ENCODE measurements around the gene CRB3. TPM values are rescaled to one million over a fixed set of nuclear protein-coding genes. Genes with fewer than 3 reads are reported as not detected.

CRB3 gene
- total RNA-seq, 2 experiments from 2014 or later: 1.2 to 2.9 TPM

- POLR2A ChIA-PET: interaction anchor here (0.7 kb wide), 1 partner anchor 841 kb away, joined by 3 read pairs; no protein-coding TSS in a partner anchor
- H2AFZ ChIP-seq (ENCODE audit: low read length): no peak overlapping the region
- H3K4me1 ChIP-seq (ENCODE audit: insufficient read depth, low read length, poor library complexity, severe bottlenecking): peaks cover 25% of the 10 kb centered on the region
- H3K4me3 ChIP-seq (ENCODE audit: low read depth, low read length, poor library complexity, severe bottlenecking): no peak overlapping the region
- no peak for TF ChIP-seq EZH2phosphoT487 (IDR thresholded peaks at IDR 0.05; ENCODE audit: borderline replicate concordance, low read depth, low read length)
- TF ChIP-seq CTCF (conservative IDR thresholded peaks at IDR 0.05; ENCODE audit: low read length): no peak
- H4K20me1 ChIP-seq (ENCODE audit: insufficient read depth, low read length): no peaks in the 10 kb centered on the region
- no peaks in the 10 kb centered on the region for H3K9me2 ChIP-seq (ENCODE audit: insufficient read depth, low read length)
- intact Hi-C loops (cut with micrococcal nuclease; ENCODE audit: unreplicated experiment): no loop called here
- no peaks in the 10 kb centered on the region for H3K9me3 ChIP-seq (ENCODE audit: low read length)
- BruUV-seq (replicated peaks): no TSS peak
- peaks cover 6% of the 10 kb centered on the region; the same call in 1 of the 2 replicates for H3K79me2 ChIP-seq (ENCODE audit: insufficient read depth, low read depth, low read length)
- no peak overlapping the region for H3K4me2 ChIP-seq (ENCODE audit: low read length)
- peaks cover 37% of the 10 kb centered on the region for H3K36me3 ChIP-seq (ENCODE audit: insufficient read depth, low read length)
- CTCF ChIA-PET (ENCODE audit: unreplicated experiment): no interaction called here
- DNase-seq (ENCODE audit: low spot score): no peak
- H3K27ac ChIP-seq (ENCODE audit: low read depth, low read length, poor library complexity, severe bottlenecking): no peak overlapping the region
Observed at GRCh38 chr19:6476896-6477431, 12.9 kb downstream of the CRB3 start.

GRCh38 chr19:6478815-6479214, 14.7 kb downstream of the CRB3 start:
- no peak for DNase-seq (ENCODE audit: low spot score)
- ChIA-PET POLR2A (no interaction called here), CTCF (ENCODE audit: unreplicated experiment) (no interaction called here)
- no TSS peak for BruUV-seq (replicated peaks)
- H3K27ac ChIP-seq (ENCODE audit: low read depth, low read length, poor library complexity, severe bottlenecking): no peak overlapping the region
- H3K79me2 ChIP-seq (ENCODE audit: insufficient read depth, low read depth, low read length): peaks cover 6% of the 10 kb centered on the region; the same call in 1 of the 2 replicates
- TF ChIP-seq EZH2phosphoT487 (IDR thresholded peaks at IDR 0.05; ENCODE audit: borderline replicate concordance, low read depth, low read length): no peak
- no peak for TF ChIP-seq CTCF (conservative IDR thresholded peaks at IDR 0.05; ENCODE audit: low read length)
- peaks cover 42% of the 10 kb centered on the region for H3K4me1 ChIP-seq (ENCODE audit: insufficient read depth, low read length, poor library complexity, severe bottlenecking)
- no peaks in the 10 kb centered on the region for H3K9me2 ChIP-seq (ENCODE audit: insufficient read depth, low read length)
- peaks cover 30% of the 10 kb centered on the region for H3K36me3 ChIP-seq (ENCODE audit: insufficient read depth, low read length)
- no peak overlapping the region for H3K4me3 ChIP-seq (ENCODE audit: low read depth, low read length, poor library complexity, severe bottlenecking)
- no peak overlapping the region for H3K4me2 ChIP-seq (ENCODE audit: low read length)
- no peak overlapping the region for H2AFZ ChIP-seq (ENCODE audit: low read length)
- no peaks in the 10 kb centered on the region for H4K20me1 ChIP-seq (ENCODE audit: insufficient read depth, low read length)
- intact Hi-C loops (cut with micrococcal nuclease; ENCODE audit: unreplicated experiment): no loop called here
- H3K9me3 ChIP-seq (ENCODE audit: low read length): no peaks in the 10 kb centered on the region

- no peak overlapping the region for H3K27ac ChIP-seq (ENCODE audit: low read depth, low read length, poor library complexity, severe bottlenecking)
- H3K9me2 ChIP-seq (ENCODE audit: insufficient read depth, low read length): no peaks in the 10 kb centered on the region
- intact Hi-C loops (cut with micrococcal nuclease; ENCODE audit: unreplicated experiment): no loop called here
- ChIA-PET CTCF (ENCODE audit: unreplicated experiment) (interaction anchor here (0.6 kb wide), 1 partner anchor 51 kb away, joined by 3 read pairs; no protein-coding TSS in a partner anchor), POLR2A (no interaction called here)
- no peak for TF ChIP-seq CTCF (conservative IDR thresholded peaks at IDR 0.05; ENCODE audit: low read length)
- no peak for TF ChIP-seq EZH2phosphoT487 (IDR thresholded peaks at IDR 0.05; ENCODE audit: borderline replicate concordance, low read depth, low read length)
- peak overlapping the region; percentile 80 for H3K4me2 ChIP-seq (ENCODE audit: low read length)
- H4K20me1 ChIP-seq (ENCODE audit: insufficient read depth, low read length): no peaks in the 10 kb centered on the region
- H3K4me3 ChIP-seq (ENCODE audit: low read depth, low read length, poor library complexity, severe bottlenecking): peak overlapping the region; percentile 82
- no peak overlapping the region for H2AFZ ChIP-seq (ENCODE audit: low read length)
- H3K4me1 ChIP-seq (ENCODE audit: insufficient read depth, low read length, poor library complexity, severe bottlenecking): peaks cover 42% of the 10 kb centered on the region
- DNase-seq (ENCODE audit: low spot score): no peak
- H3K79me2 ChIP-seq (ENCODE audit: insufficient read depth, low read depth, low read length): peaks cover 6% of the 10 kb centered on the region; the same call in 1 of the 2 replicates
- H3K9me3 ChIP-seq (ENCODE audit: low read length): no peaks in the 10 kb centered on the region
- TSS peak; percentile 90 for BruUV-seq (replicated peaks)
- H3K36me3 ChIP-seq (ENCODE audit: insufficient read depth, low read length): peaks cover 20% of the 10 kb centered on the region
Observed at GRCh38 chr19:6479836-6480398, 15.8 kb downstream of the CRB3 start.

Measured in OCI-LY7 (cell line).